WTC11 (cell line): ENCODE measurements around the gene ELK1. TPM values are rescaled to one million over a fixed set of nuclear protein-coding genes. Genes with fewer than 3 reads are reported as not detected.

ENCODE experiments used
- ATAC-seq: fragments of 200-7000 bp; cut with Tn5 transposase; 2 replicates; pipeline ENCODE4 v1.10.0; 2021; ENCODE audit warnings: mild to moderate bottlenecking, moderate library complexity
- CTCF ChIA-PET: fragments of 300-600 bp; sonication (Branson Sonifier 250); formaldehyde crosslinking; loops from one replicate; lab custom pipeline; 2021; ENCODE audit warnings: antibody characterized with exemption; lab: Charles Lee
- POLR2A ChIA-PET: fragments of 350-600 bp; sonication (Branson Sonifier 250); formaldehyde crosslinking; loops from one replicate; lab custom pipeline; 2021; ENCODE audit warnings: antibody characterized with exemption; lab: Charles Lee
- DNase-seq: peaks from one replicate; pipeline ENCODE4 v3.0.0; 2021; ENCODE audit warnings: low spot score
- H3K27ac Mint-ChIP-seq: 2 replicates; pipeline ENCODE4 v1.8.0; 2021; ENCODE audit warnings: mixed read lengths
- H3K27me3 Mint-ChIP-seq: 2 replicates; pipeline ENCODE4 v1.8.0; 2021; ENCODE audit warnings: low read depth, mild to moderate bottlenecking, moderate library complexity, mixed read lengths
- H3K36me3 Mint-ChIP-seq: 2 replicates; pipeline ENCODE4 v1.8.0; 2021; ENCODE audit warnings: mixed read lengths
- H3K4me1 Mint-ChIP-seq: 2 replicates; pipeline ENCODE4 v1.8.0; 2022; ENCODE audit warnings: mixed read lengths
- H3K4me3 Mint-ChIP-seq: 2 replicates; pipeline ENCODE4 v1.8.0; 2021; ENCODE audit warnings: mild to moderate bottlenecking, moderate library complexity, mixed read lengths
- H3K9me3 Mint-ChIP-seq: 2 replicates; pipeline ENCODE4 v1.8.0; 2021; ENCODE audit warnings: mixed read lengths
- ESRRA ChIP-seq: sonication (generic); formaldehyde crosslinking; IDR thresholded peaks from 2 replicates; pipeline ENCODE4 v1.8.1; 2022; ENCODE audit warnings: mild to moderate bottlenecking, missing genetic modification reagents, borderline replicate concordance
- ETV6 ChIP-seq: sonication (generic); formaldehyde crosslinking; IDR thresholded peaks from 2 replicates; pipeline ENCODE4 v1.8.1; 2022; ENCODE audit warnings: mild to moderate bottlenecking, missing genetic modification reagents
- FOXK1 ChIP-seq: sonication (generic); formaldehyde crosslinking; IDR thresholded peaks from 2 replicates; pipeline ENCODE4 v1.8.0; 2022; ENCODE audit warnings: mild to moderate bottlenecking, moderate library complexity, missing genetic modification reagents
- GTF2I ChIP-seq: fragments of 250-450 bp; sonication (Bioruptor Pico); conservative IDR thresholded peaks from 2 replicates; pipeline ENCODE4 v1.4.0; 2021; ENCODE audit warnings: mild to moderate bottlenecking
- JUN ChIP-seq: sonication (generic); formaldehyde crosslinking; IDR thresholded peaks from 2 replicates; pipeline ENCODE4 v1.8.0; 2023; ENCODE audit warnings: mild to moderate bottlenecking, missing genetic modification reagents
- KAT7 ChIP-seq: sonication (generic); formaldehyde crosslinking; IDR thresholded peaks from 2 replicates; pipeline ENCODE4 v1.8.1; 2023; ENCODE audit warnings: missing genetic modification reagents, mild to moderate bottlenecking, borderline replicate concordance
- NR1H2 ChIP-seq: sonication (generic); formaldehyde crosslinking; IDR thresholded peaks from 2 replicates; pipeline ENCODE4 v1.9.0; 2021; ENCODE audit warnings: mild to moderate bottlenecking, moderate library complexity, missing genetic modification reagents
- RELA ChIP-seq: sonication (generic); formaldehyde crosslinking; IDR thresholded peaks from 2 replicates; pipeline ENCODE4 v1.8.1; 2022; ENCODE audit warnings: missing genetic modification reagents, mild to moderate bottlenecking, borderline replicate concordance
- ZBTB21 ChIP-seq: sonication (generic); formaldehyde crosslinking; IDR thresholded peaks from 2 replicates; pipeline ENCODE4 v1.8.1; 2023; ENCODE audit warnings: mild to moderate bottlenecking, missing genetic modification reagents, borderline replicate concordance
- ZNF396 ChIP-seq: fragments of 250-450 bp; sonication (Bioruptor Pico); IDR thresholded peaks from 2 replicates; pipeline ENCODE4 v1.8.0; 2021; ENCODE audit warnings: mild to moderate bottlenecking, moderate library complexity, borderline replicate concordance
- total RNA-seq: library from RNA; stranded (reverse); gene quantifications from 3 replicates; pipeline ENCODE4 v1.2.3, GENCODE V29; 2021
- TF ChIP-seq, protein P1 (sequence below): sonication (generic); formaldehyde crosslinking; IDR thresholded peaks from 2 replicates; pipeline ENCODE4 v1.8.1; 2022; ENCODE audit warnings: low read depth, mild to moderate bottlenecking, moderate library complexity, missing genetic modification reagents, borderline replicate concordance
- TF ChIP-seq, protein P2 (sequence below): sonication (generic); formaldehyde crosslinking; IDR thresholded peaks from 2 replicates; pipeline ENCODE4 v1.8.0; 2023; ENCODE audit warnings: missing genetic modification reagents
- TF ChIP-seq, protein P3 (sequence below): sonication (generic); formaldehyde crosslinking; IDR thresholded peaks from 2 replicates; pipeline ENCODE4 v1.8.1; 2023; ENCODE audit warnings: mild to moderate bottlenecking, missing genetic modification reagents, moderate library complexity
- TF ChIP-seq, protein P4 (sequence below): sonication (generic); formaldehyde crosslinking; IDR thresholded peaks from 2 replicates; pipeline ENCODE4 v1.8.0; 2023; ENCODE audit warnings: mild to moderate bottlenecking, missing genetic modification reagents
- TF ChIP-seq, protein P5 (sequence below): sonication (generic); formaldehyde crosslinking; IDR thresholded peaks from 2 replicates; pipeline ENCODE4 v1.8.1; 2023; ENCODE audit warnings: mild to moderate bottlenecking, missing genetic modification reagents, moderate library complexity
- TF ChIP-seq, protein P6 (sequence below): sonication (generic); formaldehyde crosslinking; IDR thresholded peaks from 2 replicates; pipeline ENCODE4 v1.8.1; 2023; ENCODE audit warnings: mild to moderate bottlenecking, missing genetic modification reagents

ELK1 gene
- total RNA-seq, 1 experiment from 2014 or later, result 35.8 TPM

DNA sequence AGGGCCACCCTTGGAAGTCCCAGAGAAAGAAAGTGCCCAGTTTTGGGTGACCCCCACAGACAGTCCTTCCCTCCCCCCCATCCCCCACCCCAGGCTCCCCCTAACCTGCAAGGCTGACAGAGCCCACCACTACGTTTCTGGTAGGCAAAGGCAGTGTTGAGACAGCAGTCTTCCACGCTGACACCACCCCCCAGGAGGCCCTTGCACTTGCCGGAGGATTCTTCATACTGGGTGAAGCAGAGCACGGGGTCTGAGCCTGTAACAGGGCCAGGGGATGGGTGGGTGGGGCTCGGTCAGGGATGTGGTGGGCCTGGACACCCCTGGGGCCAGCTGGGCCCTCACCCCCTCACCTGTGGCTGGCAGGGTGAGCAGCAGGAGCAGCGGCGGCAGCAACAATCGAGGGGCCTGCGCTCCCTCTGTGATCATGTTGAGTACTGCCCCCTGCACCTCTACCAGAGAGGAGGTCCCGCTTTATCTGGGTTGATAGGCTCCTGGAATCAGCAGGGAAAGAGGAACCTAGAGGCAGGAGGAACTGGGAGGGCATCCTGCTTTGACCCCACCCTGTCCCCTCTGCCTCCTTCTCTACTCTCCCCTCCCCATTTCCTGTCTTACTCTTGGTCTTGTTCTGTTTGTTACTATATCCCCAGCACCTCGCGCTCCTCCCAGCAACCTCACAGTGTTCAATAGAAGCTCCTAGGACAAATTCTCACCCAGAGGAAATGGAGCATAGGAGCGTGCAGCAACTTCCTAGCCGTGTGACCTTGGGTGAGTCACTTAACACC is 20.8 kb downstream of the ELK1 start, which contains the start of gene CFP:
Gene CFP, minus strand, starts transcription at position 512 of the 782 bp plus-strand sequence. Its CDS starts 86 bp downstream, at position 426.
- CTCF ChIA-PET, result interaction anchor here (1.2 to 2.0 kb wide), 5 partner anchors 15 to 68 kb away, joined by 3 to 9 read pairs (median 4); partner anchors contain the start of gene TIMP1
- no peaks in the 10 kb centered on the region for H3K36me3 Mint-ChIP-seq
- no peak for TF ChIP-seq GTF2I (CRISPR knock-in tag)
- TF ChIP-seq, protein P1, sequence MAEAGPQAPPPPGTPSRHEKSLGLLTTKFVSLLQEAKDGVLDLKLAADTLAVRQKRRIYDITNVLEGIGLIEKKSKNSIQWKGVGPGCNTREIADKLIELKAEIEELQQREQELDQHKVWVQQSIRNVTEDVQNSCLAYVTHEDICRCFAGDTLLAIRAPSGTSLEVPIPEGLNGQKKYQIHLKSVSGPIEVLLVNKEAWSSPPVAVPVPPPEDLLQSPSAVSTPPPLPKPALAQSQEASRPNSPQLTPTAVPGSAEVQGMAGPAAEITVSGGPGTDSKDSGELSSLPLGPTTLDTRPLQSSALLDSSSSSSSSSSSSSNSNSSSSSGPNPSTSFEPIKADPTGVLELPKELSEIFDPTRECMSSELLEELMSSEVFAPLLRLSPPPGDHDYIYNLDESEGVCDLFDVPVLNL (CRISPR knock-in tag), result no peak
- TF ChIP-seq NR1H2 (CRISPR knock-in tag), result no peak
- no peak for TF ChIP-seq ETV6 (CRISPR knock-in tag)
- TF ChIP-seq ZNF396 (CRISPR knock-in tag), result no peak
- TF ChIP-seq, protein P2, sequence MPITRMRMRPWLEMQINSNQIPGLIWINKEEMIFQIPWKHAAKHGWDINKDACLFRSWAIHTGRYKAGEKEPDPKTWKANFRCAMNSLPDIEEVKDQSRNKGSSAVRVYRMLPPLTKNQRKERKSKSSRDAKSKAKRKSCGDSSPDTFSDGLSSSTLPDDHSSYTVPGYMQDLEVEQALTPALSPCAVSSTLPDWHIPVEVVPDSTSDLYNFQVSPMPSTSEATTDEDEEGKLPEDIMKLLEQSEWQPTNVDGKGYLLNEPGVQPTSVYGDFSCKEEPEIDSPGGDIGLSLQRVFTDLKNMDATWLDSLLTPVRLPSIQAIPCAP (CRISPR knock-in tag), result no peak
- no peak for TF ChIP-seq JUN
- no peak for TF ChIP-seq ESRRA (CRISPR knock-in tag)
- no peak for TF ChIP-seq KAT7 (CRISPR knock-in tag)
- TF ChIP-seq, protein P3, sequence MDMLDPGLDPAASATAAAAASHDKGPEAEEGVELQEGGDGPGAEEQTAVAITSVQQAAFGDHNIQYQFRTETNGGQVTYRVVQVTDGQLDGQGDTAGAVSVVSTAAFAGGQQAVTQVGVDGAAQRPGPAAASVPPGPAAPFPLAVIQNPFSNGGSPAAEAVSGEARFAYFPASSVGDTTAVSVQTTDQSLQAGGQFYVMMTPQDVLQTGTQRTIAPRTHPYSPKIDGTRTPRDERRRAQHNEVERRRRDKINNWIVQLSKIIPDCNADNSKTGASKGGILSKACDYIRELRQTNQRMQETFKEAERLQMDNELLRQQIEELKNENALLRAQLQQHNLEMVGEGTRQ (CRISPR knock-in tag), result no peak
- TF ChIP-seq, protein P4, sequence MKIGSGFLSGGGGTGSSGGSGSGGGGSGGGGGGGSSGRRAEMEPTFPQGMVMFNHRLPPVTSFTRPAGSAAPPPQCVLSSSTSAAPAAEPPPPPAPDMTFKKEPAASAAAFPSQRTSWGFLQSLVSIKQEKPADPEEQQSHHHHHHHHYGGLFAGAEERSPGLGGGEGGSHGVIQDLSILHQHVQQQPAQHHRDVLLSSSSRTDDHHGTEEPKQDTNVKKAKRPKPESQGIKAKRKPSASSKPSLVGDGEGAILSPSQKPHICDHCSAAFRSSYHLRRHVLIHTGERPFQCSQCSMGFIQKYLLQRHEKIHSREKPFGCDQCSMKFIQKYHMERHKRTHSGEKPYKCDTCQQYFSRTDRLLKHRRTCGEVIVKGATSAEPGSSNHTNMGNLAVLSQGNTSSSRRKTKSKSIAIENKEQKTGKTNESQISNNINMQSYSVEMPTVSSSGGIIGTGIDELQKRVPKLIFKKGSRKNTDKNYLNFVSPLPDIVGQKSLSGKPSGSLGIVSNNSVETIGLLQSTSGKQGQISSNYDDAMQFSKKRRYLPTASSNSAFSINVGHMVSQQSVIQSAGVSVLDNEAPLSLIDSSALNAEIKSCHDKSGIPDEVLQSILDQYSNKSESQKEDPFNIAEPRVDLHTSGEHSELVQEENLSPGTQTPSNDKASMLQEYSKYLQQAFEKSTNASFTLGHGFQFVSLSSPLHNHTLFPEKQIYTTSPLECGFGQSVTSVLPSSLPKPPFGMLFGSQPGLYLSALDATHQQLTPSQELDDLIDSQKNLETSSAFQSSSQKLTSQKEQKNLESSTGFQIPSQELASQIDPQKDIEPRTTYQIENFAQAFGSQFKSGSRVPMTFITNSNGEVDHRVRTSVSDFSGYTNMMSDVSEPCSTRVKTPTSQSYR (CRISPR knock-in tag), result no peak
- TF ChIP-seq, protein P5, sequence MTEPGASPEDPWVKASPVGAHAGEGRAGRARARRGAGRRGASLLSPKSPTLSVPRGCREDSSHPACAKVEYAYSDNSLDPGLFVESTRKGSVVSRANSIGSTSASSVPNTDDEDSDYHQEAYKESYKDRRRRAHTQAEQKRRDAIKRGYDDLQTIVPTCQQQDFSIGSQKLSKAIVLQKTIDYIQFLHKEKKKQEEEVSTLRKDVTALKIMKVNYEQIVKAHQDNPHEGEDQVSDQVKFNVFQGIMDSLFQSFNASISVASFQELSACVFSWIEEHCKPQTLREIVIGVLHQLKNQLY (CRISPR knock-in tag), result no peak
- TF ChIP-seq, protein P6, sequence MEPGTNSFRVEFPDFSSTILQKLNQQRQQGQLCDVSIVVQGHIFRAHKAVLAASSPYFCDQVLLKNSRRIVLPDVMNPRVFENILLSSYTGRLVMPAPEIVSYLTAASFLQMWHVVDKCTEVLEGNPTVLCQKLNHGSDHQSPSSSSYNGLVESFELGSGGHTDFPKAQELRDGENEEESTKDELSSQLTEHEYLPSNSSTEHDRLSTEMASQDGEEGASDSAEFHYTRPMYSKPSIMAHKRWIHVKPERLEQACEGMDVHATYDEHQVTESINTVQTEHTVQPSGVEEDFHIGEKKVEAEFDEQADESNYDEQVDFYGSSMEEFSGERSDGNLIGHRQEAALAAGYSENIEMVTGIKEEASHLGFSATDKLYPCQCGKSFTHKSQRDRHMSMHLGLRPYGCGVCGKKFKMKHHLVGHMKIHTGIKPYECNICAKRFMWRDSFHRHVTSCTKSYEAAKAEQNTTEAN (CRISPR knock-in tag), result no peak
- no peak for TF ChIP-seq ZBTB21 (CRISPR knock-in tag)
- no peak for TF ChIP-seq RELA (CRISPR knock-in tag)
- TF ChIP-seq FOXK1 (CRISPR knock-in tag), result no peak
- H3K4me3 Mint-ChIP-seq, result no peak within 1 kb of the TSS
- POLR2A ChIA-PET, result no interaction called here
- ATAC-seq (peak; percentile 60), DNase-seq (no peak)
- peaks cover 12% of the 10 kb centered on the region for H3K4me1 Mint-ChIP-seq
- H3K27me3 Mint-ChIP-seq, result no peaks in the 10 kb centered on the region; the same call in 1 of the 2 replicates
- no peaks in the 10 kb centered on the region for H3K9me3 Mint-ChIP-seq
- H3K27ac Mint-ChIP-seq, result peak within 1 kb of the TSS; percentile 60
